Heart right ventricle (tissue), 16 donors: ENCODE data around the gene CYP4F12. TPM values are rescaled to one million over a fixed set of nuclear protein-coding genes. Genes with fewer than 3 reads are reported as not detected.

Experiments used
- ATAC-seq, 8 donors: fragments of 200-7000 bp; cut with Tn5 transposase; one replicate each; pipeline ENCODE4 v1.9.1; 2020; ENCODE audit warnings: mild to moderate bottlenecking in 8 of 8, moderate library complexity in 8 of 8, moderate number of reproducible peaks in 1 of 8
- DNase-seq, 2 donors: peaks; one replicate each; pipeline ENCODE4 v3.0.0-alpha.2; 2020
- H3K27ac ChIP-seq, 10 donors: fragments of 200-600 bp; sonication (generic) in 2 of 10; one replicate each; pipeline versions ENCODE4 v1.5.0 to v1.8.0; 2020 to 2022; ENCODE audit warnings: mild to moderate bottlenecking in 3 of 10
- H3K27me3 ChIP-seq, 7 donors: fragments of 200-600 bp; one replicate each; pipeline ENCODE4 v1.8.0; 2021 to 2022; ENCODE audit warnings: mild to moderate bottlenecking in 2 of 7
- H3K36me3 ChIP-seq, 9 donors: fragments of 200-600 bp; sonication (generic) in 1 of 9; one replicate each; pipeline versions ENCODE4 v1.5.0 to v1.8.0; 2020 to 2022; ENCODE audit warnings: mild to moderate bottlenecking in 2 of 9
- H3K4me1 ChIP-seq, 9 donors: fragments of 200-600 bp; sonication (generic) in 1 of 9; one replicate each; pipeline versions ENCODE4 v1.5.0 to v1.8.0; 2020 to 2022; ENCODE audit warnings: mild to moderate bottlenecking in 4 of 9
- H3K4me3 ChIP-seq, 10 donors: fragments of 200-600 bp; sonication (generic) in 2 of 10; one replicate each; pipeline versions ENCODE4 v1.5.0 to v1.8.0; 2020 to 2022; ENCODE audit warnings: mild to moderate bottlenecking in 7 of 10, moderate library complexity in 2 of 10
- H3K9me3 ChIP-seq, 11 donors: fragments of 200-600 bp in 10 of 11; sonication (generic) in 2 of 11; one replicate each; pipeline versions ENCODE4 v1.5.0 to v1.8.0; 2013 to 2022; ENCODE audit warnings: mild to moderate bottlenecking in 2 of 11, control low read depth in 1 of 11, moderate library complexity in 1 of 11
- WGBS, 2 donors: extraction: QIAGEN DNeasy Blood & Tissue Kit; methylation state at CpG; one replicate each; pipeline ENCODE4 v1.1.7; 2013; ENCODE audit warnings: inconsistent platforms in 1 of 2; 5-methylcytosine and 5-hydroxymethylcytosine counted together
- intact Hi-C, 10 donors: fragments of 100-400 bp; cut with DNase I; formaldehyde crosslinking; loops; one replicate each; pipeline versions ENCODE4 v1.11.1 to v1.14.2; 2022
- polyA plus RNA-seq, 2 donors: library from polyadenylated mRNA; stranded (reverse); fragments of 200-250 nt; gene quantifications; one replicate each; pipeline ENCODE4 v1.2.3, GENCODE V29; 2013
- total RNA-seq, 10 donors: library from RNA; stranded (reverse); fragmentation: NEBNext Ultra II Directional in 3 of 10; extraction: Animal tissue kit (Norgen Biotek cat#: 25700) in 3 of 10; gene quantifications; one replicate each; pipeline versions ENCODE4 v1.2.1 to v1.2.4, GENCODE V29; 2021 to 2023
- TF ChIP-seq, protein P1 (sequence below), 9 donors: fragments of 200-600 bp; sonication (generic) in 2 of 9; IDR thresholded peaks; one replicate each; pipeline versions ENCODE4 v1.5.0 to v1.8.0; 2021 to 2022; ENCODE audit warnings: antibody characterized with exemption in 9 of 9, mild to moderate bottlenecking in 5 of 9, moderate library complexity in 1 of 9
- donor health status: Arrhythmogenic right ventricular cardiomyopathy.
- donor health status: ischemic (EF 13 %, LVEDD 7.1; RV severe dilation, severe dysfunction).
- donor health status: healthy with polysubstance abuse.
- donor health status: DM: no; HTN: yes; CAD: no.
- donor health status: DM: no; HTN: no; CAD: no.
- donor health status: ischemic (EF 25% LVEDD 6.9; RV normal size, moderate dysfunction).
- donor health status: ischemic (EF 25% LVEDD 5.7; RV mildly dilated, moderate dysfunction).
- donor health status: healthy.
- donor health status: DM: yes; HTN: yes; CAD: no.
- donor health status: Ischemic cardiomyopathy.
- donor health status: ischemic (EF 35%, LVEDD 5.7; RV mildly dilated, moderate dysfunction).
- donor health status: nonischemic (EF 11% LVEDD 7.7; RV severe dilation, severe dysfunction).
- donor health status: DM: yes; HTN: yes; CAD: no.
- donor health status: PGD.
- donor health status: ischemic (EF 29% LVEDD 5.4; RV normal size, mild dysfunction).
- donor health status: nonischemic (EF 23%, LVEDD 6.1; RV moderate dilation, normal function).

The CYP4F12 gene
- total and polyA plus RNA-seq, 12 donors = 0.92 to 17.3 (median 2.7) TPM

GRCh38 chr19:15701757-15702533 lies 29.1 kb downstream of the CYP4F12 start:
- DNase-seq = no peak
- Histone ChIP-seq H3K36me3 (peaks cover 0 to 11% (median 0%) of the 10 kb centered on the region in 9 donors), H3K27me3 (peaks cover 0 to 1% (median 0%) of the 10 kb centered on the region in 7 donors), H3K4me1 (peaks cover 0 to 17% (median 12%) of the 10 kb centered on the region in 9 donors), H3K27ac (no peak overlapping the region), H3K9me3 (peaks cover 0 to 21% (median 0%) of the 10 kb centered on the region in 11 donors), H3K4me3 (no peak overlapping the region)
- intact Hi-C loops = no loop called here
- WGBS, 2 donors = 52 to 65% methylated on average over 4 of the region's 4 CpGs
- TF ChIP-seq, protein P1, sequence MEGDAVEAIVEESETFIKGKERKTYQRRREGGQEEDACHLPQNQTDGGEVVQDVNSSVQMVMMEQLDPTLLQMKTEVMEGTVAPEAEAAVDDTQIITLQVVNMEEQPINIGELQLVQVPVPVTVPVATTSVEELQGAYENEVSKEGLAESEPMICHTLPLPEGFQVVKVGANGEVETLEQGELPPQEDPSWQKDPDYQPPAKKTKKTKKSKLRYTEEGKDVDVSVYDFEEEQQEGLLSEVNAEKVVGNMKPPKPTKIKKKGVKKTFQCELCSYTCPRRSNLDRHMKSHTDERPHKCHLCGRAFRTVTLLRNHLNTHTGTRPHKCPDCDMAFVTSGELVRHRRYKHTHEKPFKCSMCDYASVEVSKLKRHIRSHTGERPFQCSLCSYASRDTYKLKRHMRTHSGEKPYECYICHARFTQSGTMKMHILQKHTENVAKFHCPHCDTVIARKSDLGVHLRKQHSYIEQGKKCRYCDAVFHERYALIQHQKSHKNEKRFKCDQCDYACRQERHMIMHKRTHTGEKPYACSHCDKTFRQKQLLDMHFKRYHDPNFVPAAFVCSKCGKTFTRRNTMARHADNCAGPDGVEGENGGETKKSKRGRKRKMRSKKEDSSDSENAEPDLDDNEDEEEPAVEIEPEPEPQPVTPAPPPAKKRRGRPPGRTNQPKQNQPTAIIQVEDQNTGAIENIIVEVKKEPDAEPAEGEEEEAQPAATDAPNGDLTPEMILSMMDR (IDR thresholded peaks at IDR 0.05) = no peak
- ATAC-seq = peak in 3 of 8 donors; percentile 17 to 31 (median 22)

GRCh38 chr19:15702534-15702930 lies 29.6 kb downstream of the CYP4F12 start:
- 3 to 6% methylated on average over 7 of the region's 7 CpGs for WGBS, 2 donors
- Histone ChIP-seq H3K27ac (no peak overlapping the region), H3K9me3 (peaks cover 0 to 21% (median 0%) of the 10 kb centered on the region in 11 donors), H3K36me3 (peaks cover 0 to 11% (median 0%) of the 10 kb centered on the region in 9 donors), H3K4me1 (peaks cover 0 to 17% (median 12%) of the 10 kb centered on the region in 9 donors), H3K4me3 (no peak overlapping the region), H3K27me3 (no peaks in the 10 kb centered on the region)
- DNase-seq = peak; percentile 76 to 83
- intact Hi-C loops = no loop called here
- TF ChIP-seq, protein P1 (IDR thresholded peaks at IDR 0.05) = no peak
- ATAC-seq = peak; percentile 79 to 94 (median 92)

GRCh38 chr19:15714638-15715037 lies 41.8 kb downstream of the CYP4F12 start:
- WGBS, 2 donors = 56 to 66% methylated on average over 3 of the region's 3 CpGs
- no peaks in the 10 kb centered on the region for H3K4me1 ChIP-seq
- ATAC-seq (no peak), DNase-seq (no peak)
- H3K9me3 ChIP-seq = peaks cover 0 to 15% (median 0%) of the 10 kb centered on the region in 11 donors
- no peak overlapping the region for H3K4me3 ChIP-seq
- H3K27me3 ChIP-seq = peaks cover 0 to 19% (median 13%) of the 10 kb centered on the region in 7 donors
- H3K36me3 ChIP-seq = no peaks in the 10 kb centered on the region
- intact Hi-C loops = no loop called here
- TF ChIP-seq, protein P1 (IDR thresholded peaks at IDR 0.05) = no peak
- H3K27ac ChIP-seq = no peak overlapping the region

- H3K27me3 ChIP-seq = peaks cover 0 to 19% (median 13%) of the 10 kb centered on the region in 7 donors
- no peaks in the 10 kb centered on the region for H3K36me3 ChIP-seq
- H3K27ac ChIP-seq = no peak overlapping the region
- H3K4me1 ChIP-seq = no peaks in the 10 kb centered on the region
- 88 to 93% methylated on average over 1 of the region's 1 CpG for WGBS, 2 donors
- TF ChIP-seq, protein P1 (IDR thresholded peaks at IDR 0.05) = no peak
- intact Hi-C loops = no loop called here
- H3K9me3 ChIP-seq = peaks cover 0 to 15% (median 0%) of the 10 kb centered on the region in 11 donors
- H3K4me3 ChIP-seq = no peak overlapping the region
- DNase-seq (no peak), ATAC-seq (no peak)
These were observed 42.8 kb downstream of the CYP4F12 start for GRCh38 chr19:15715642-15716041.
